ENCODE data around the gene RRM1. TPM values are rescaled to one million over a fixed set of nuclear protein-coding genes. Genes with fewer than 3 reads are reported as not detected.

Gene RRM1
- total RNA-seq, 1 experiment from 2014 or later: 138 TPM

- Mint-ChIP-seq H3K4me1 (peaks cover 0 to 5% of the 10 kb centered on the region in 2 experiments; a peak in 2 of 4 replicates), H3K27me3 (ENCODE audit: low read depth) (peaks cover 8% of the 10 kb centered on the region), H3K27ac (no peak overlapping the region), H3K4me3 (no peak overlapping the region), H3K9me3 (no peaks in the 10 kb centered on the region; a peak in 2 of 5 replicates), H3K36me3 (ENCODE audit: insufficient read depth in 1 of 3, low read depth in 3 of 3) (no peaks in the 10 kb centered on the region)
- no peak overlapping the region for H2BK12ac ChIP-seq (ENCODE audit: insufficient read length, low read depth, low read length)
- H3K4ac ChIP-seq (ENCODE audit: low read depth, low read length): no peak overlapping the region
- no peak overlapping the region for H4K8ac ChIP-seq (replicated peaks; ENCODE audit: insufficient read length, low read depth, low read length)
- TF ChIP-seq, protein P1, sequence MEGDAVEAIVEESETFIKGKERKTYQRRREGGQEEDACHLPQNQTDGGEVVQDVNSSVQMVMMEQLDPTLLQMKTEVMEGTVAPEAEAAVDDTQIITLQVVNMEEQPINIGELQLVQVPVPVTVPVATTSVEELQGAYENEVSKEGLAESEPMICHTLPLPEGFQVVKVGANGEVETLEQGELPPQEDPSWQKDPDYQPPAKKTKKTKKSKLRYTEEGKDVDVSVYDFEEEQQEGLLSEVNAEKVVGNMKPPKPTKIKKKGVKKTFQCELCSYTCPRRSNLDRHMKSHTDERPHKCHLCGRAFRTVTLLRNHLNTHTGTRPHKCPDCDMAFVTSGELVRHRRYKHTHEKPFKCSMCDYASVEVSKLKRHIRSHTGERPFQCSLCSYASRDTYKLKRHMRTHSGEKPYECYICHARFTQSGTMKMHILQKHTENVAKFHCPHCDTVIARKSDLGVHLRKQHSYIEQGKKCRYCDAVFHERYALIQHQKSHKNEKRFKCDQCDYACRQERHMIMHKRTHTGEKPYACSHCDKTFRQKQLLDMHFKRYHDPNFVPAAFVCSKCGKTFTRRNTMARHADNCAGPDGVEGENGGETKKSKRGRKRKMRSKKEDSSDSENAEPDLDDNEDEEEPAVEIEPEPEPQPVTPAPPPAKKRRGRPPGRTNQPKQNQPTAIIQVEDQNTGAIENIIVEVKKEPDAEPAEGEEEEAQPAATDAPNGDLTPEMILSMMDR (conservative IDR thresholded peaks at IDR 0.05): no peak
- H3K9ac ChIP-seq (ENCODE audit: extremely low read depth, insufficient read length, low read length): no peak overlapping the region
- H3K56ac ChIP-seq (ENCODE audit: insufficient read length, low read depth, low read length): no peak overlapping the region
- H2BK5ac ChIP-seq (ENCODE audit: insufficient read length, low read length): no peak overlapping the region
- no peak overlapping the region for H3K23ac ChIP-seq (ENCODE audit: insufficient read length, low read depth, low read length)
- no peak overlapping the region for H3K27ac ChIP-seq (ENCODE audit: insufficient read length, low read depth, low read length)
- no peak overlapping the region for H3K18ac ChIP-seq (ENCODE audit: insufficient read length, low read depth, low read length)
- no peaks in the 10 kb centered on the region for H3K4me1 ChIP-seq (ENCODE audit: insufficient read depth, low read length)
- H2BK120ac ChIP-seq (ENCODE audit: low read depth, low read length, poor library complexity, severe bottlenecking): no peak overlapping the region
- H3T11ph ChIP-seq (ENCODE audit: low read length): no peak overlapping the region
- no peaks in the 10 kb centered on the region for H4K20me1 ChIP-seq (ENCODE audit: control insufficient read depth, insufficient read depth, insufficient read length)
- no peak overlapping the region for H2BK15ac ChIP-seq (ENCODE audit: low read depth, low read length)
- no peaks in the 10 kb centered on the region for H3K27me3 ChIP-seq (ENCODE audit: insufficient read depth, low read length)
- no peaks in the 10 kb centered on the region for H3K23me2 ChIP-seq (ENCODE audit: insufficient read length, low read depth, low read length, poor library complexity, severe bottlenecking)
- H3K14ac ChIP-seq (ENCODE audit: insufficient read depth, low read length): no peak overlapping the region
- no peak overlapping the region for H4K91ac ChIP-seq (ENCODE audit: insufficient read length, low read depth, low read length)
- no peak overlapping the region for H2AFZ ChIP-seq (ENCODE audit: low read length)
- H3K9me3 ChIP-seq (ENCODE audit: control insufficient read depth, low read depth, low read length): no peaks in the 10 kb centered on the region
- no peak overlapping the region for H2AK5ac ChIP-seq (ENCODE audit: insufficient read length, low read length)
- H3K4me2 ChIP-seq (ENCODE audit: insufficient read depth, insufficient read length, low read length): no peak overlapping the region
- no peaks in the 10 kb centered on the region for H3K79me1 ChIP-seq (ENCODE audit: insufficient read depth, low read depth, low read length, poor library complexity, severe bottlenecking)
- no peaks in the 10 kb centered on the region for H3K79me2 ChIP-seq (ENCODE audit: insufficient read depth, low read length)
- H4K5ac ChIP-seq (ENCODE audit: insufficient read length, low read depth, low read length): no peak overlapping the region
- DNase-seq: no peak
- no peak overlapping the region for H2BK20ac ChIP-seq (ENCODE audit: low read depth, low read length, poor library complexity, severe bottlenecking)
These were observed 59.9 kb downstream of the RRM1 start for GRCh38 chr11:4154503-4154902.
